H9 (cell line): ENCODE data around the gene CCDC157. TPM values are rescaled to one million over a fixed set of nuclear protein-coding genes. Genes with fewer than 3 reads are reported as not detected.

Experiments used
- DNase-seq: peaks from one replicate; pipeline ENCODE4 v3.0.0-alpha.2; 2017
- H2AFZ ChIP-seq: one replicate; pipeline ENCODE4 v1.6.1; 2013; ENCODE audit warnings: mild to moderate bottlenecking, low read length, control low read depth, moderate library complexity
- H2AK5ac ChIP-seq: 2 replicates; pipeline ENCODE4 v1.6.1; 2013; ENCODE audit warnings: low read length, control low read depth, mixed read lengths; ENCODE audit not compliant: insufficient read length
- H2BK120ac ChIP-seq: one replicate; pipeline ENCODE4 v1.6.1; 2013; ENCODE audit warnings: low read depth, mild to moderate bottlenecking, low read length, control low read depth, inconsistent platforms; ENCODE audit not compliant: poor library complexity, severe bottlenecking
- H2BK12ac ChIP-seq: 2 replicates; pipeline ENCODE4 v1.6.1; 2013; ENCODE audit warnings: low read length, control low read depth, mixed read lengths, low read depth; ENCODE audit not compliant: insufficient read length
- H2BK15ac ChIP-seq: 2 replicates; pipeline ENCODE4 v1.6.1; 2013; ENCODE audit warnings: low read depth, low read length, control low read depth
- H2BK20ac ChIP-seq: one replicate; pipeline ENCODE4 v1.6.1; 2013; ENCODE audit warnings: low read depth, mild to moderate bottlenecking, low read length, control low read depth, inconsistent platforms; ENCODE audit not compliant: poor library complexity, severe bottlenecking
- H2BK5ac ChIP-seq: 2 replicates; pipeline ENCODE4 v1.6.1; 2013; ENCODE audit warnings: low read length, control low read depth, mixed read lengths; ENCODE audit not compliant: insufficient read length
- H3K14ac ChIP-seq: 2 replicates; pipeline ENCODE4 v1.6.1; 2013; ENCODE audit warnings: low read length, control low read depth; ENCODE audit not compliant: insufficient read depth
- H3K18ac ChIP-seq: 2 replicates; pipeline ENCODE4 v1.6.1; 2013; ENCODE audit warnings: low read depth, mild to moderate bottlenecking, mixed read lengths, low read length, control low read depth; ENCODE audit not compliant: insufficient read length
- H3K23ac ChIP-seq: 2 replicates; pipeline ENCODE4 v1.6.1; 2013; ENCODE audit warnings: low read length, control low read depth, mixed read lengths, low read depth; ENCODE audit not compliant: insufficient read length
- H3K23me2 ChIP-seq: 2 replicates; pipeline ENCODE4 v1.6.1; 2013; ENCODE audit warnings: low read depth, mild to moderate bottlenecking, mixed read lengths, low read length, control low read depth; ENCODE audit not compliant: insufficient read length, poor library complexity, severe bottlenecking
- H3K27ac ChIP-seq: 2 replicates; pipeline ENCODE4 v1.5.1; 2013; ENCODE audit warnings: low read length, control low read depth, mixed read lengths, low read depth; ENCODE audit not compliant: insufficient read length
- H3K27me3 ChIP-seq: 2 replicates; pipeline ENCODE4 v1.6.1; 2013; ENCODE audit warnings: low read length, control low read depth, inconsistent platforms; ENCODE audit not compliant: insufficient read depth
- H3K4ac ChIP-seq: 2 replicates; pipeline ENCODE4 v1.6.1; 2013; ENCODE audit warnings: low read depth, mild to moderate bottlenecking, control low read depth, inconsistent platforms, low read length, moderate library complexity
- H3K4me1 ChIP-seq: 2 replicates; pipeline ENCODE4 v1.6.1; 2013; ENCODE audit warnings: low read length, control low read depth, inconsistent platforms; ENCODE audit not compliant: insufficient read depth
- H3K4me2 ChIP-seq: 2 replicates; pipeline ENCODE4 v1.6.1; 2013; ENCODE audit warnings: low read length, control low read depth, mixed read lengths; ENCODE audit not compliant: insufficient read length, insufficient read depth
- H3K56ac ChIP-seq: 2 replicates; pipeline ENCODE4 v1.6.1; 2013; ENCODE audit warnings: low read depth, mild to moderate bottlenecking, mixed read lengths, low read length, control low read depth; ENCODE audit not compliant: insufficient read length
- H3K79me1 ChIP-seq: 2 replicates; pipeline ENCODE4 v1.6.1; 2013; ENCODE audit warnings: low read depth, mild to moderate bottlenecking, moderate library complexity, low read length, control low read depth, inconsistent platforms; ENCODE audit not compliant: insufficient read depth, poor library complexity, severe bottlenecking
- H3K79me2 ChIP-seq: 2 replicates; pipeline ENCODE4 v1.6.1; 2013; ENCODE audit warnings: low read length, control low read depth, inconsistent platforms; ENCODE audit not compliant: insufficient read depth
- H3K9ac ChIP-seq: 2 replicates; pipeline ENCODE4 v1.6.1; 2013; ENCODE audit warnings: low read length, control low read depth, mixed read lengths; ENCODE audit not compliant: insufficient read length; ENCODE audit errors: extremely low read depth
- H3K9me3 ChIP-seq: one replicate; pipeline ENCODE4 v1.6.1; 2013; ENCODE audit warnings: low read depth, low read length, inconsistent platforms; ENCODE audit not compliant: control insufficient read depth
- H3T11ph ChIP-seq: one replicate; pipeline ENCODE4 v1.6.1; 2013; ENCODE audit warnings: mild to moderate bottlenecking, low read length, control low read depth, inconsistent platforms
- H4K20me1 ChIP-seq: one replicate; pipeline ENCODE4 v1.6.1; 2013; ENCODE audit not compliant: control insufficient read depth, insufficient read length, insufficient read depth
- H4K5ac ChIP-seq: 2 replicates; pipeline ENCODE4 v1.6.1; 2013; ENCODE audit warnings: low read depth, mild to moderate bottlenecking, mixed read lengths, low read length, control low read depth; ENCODE audit not compliant: insufficient read length
- H4K8ac ChIP-seq: replicated peaks from 2 replicates; pipeline ENCODE4 v1.6.1; 2013; ENCODE audit warnings: low read length, control low read depth, mixed read lengths, low read depth; ENCODE audit not compliant: insufficient read length
- H4K91ac ChIP-seq: 2 replicates; pipeline ENCODE4 v1.6.1; 2013; ENCODE audit warnings: low read depth, mild to moderate bottlenecking, moderate library complexity, mixed read lengths, low read length, control low read depth; ENCODE audit not compliant: insufficient read length
- H3K27ac Mint-ChIP-seq, 3 experiments: 2 replicates in 2 of 3; 3 replicates in 1 of 3; pipeline ENCODE4 v1.8.0; 2020 to 2021; ENCODE audit warnings: mixed read lengths in 3 of 3, mild to moderate bottlenecking in 1 of 3, moderate library complexity in 1 of 3
- H3K27me3 Mint-ChIP-seq: 2 replicates; pipeline ENCODE4 v1.8.0; 2021; ENCODE audit warnings: low read depth, mild to moderate bottlenecking, moderate library complexity, mixed read lengths
- H3K36me3 Mint-ChIP-seq, 3 experiments: 2 replicates in 2 of 3; 3 replicates in 1 of 3; pipeline ENCODE4 v1.8.0; 2020 to 2021; ENCODE audit warnings: low read depth in 3 of 3, mixed read lengths in 3 of 3; ENCODE audit not compliant: insufficient read depth in 1 of 3
- H3K4me1 Mint-ChIP-seq, 2 experiments: 2 replicates each; pipeline ENCODE4 v1.8.0; 2020; ENCODE audit warnings: mixed read lengths in 2 of 2
- H3K4me3 Mint-ChIP-seq, 2 experiments: 2 replicates in 1 of 2; 3 replicates in 1 of 2; pipeline ENCODE4 v1.8.0; 2020 to 2021; ENCODE audit warnings: mild to moderate bottlenecking in 2 of 2, mixed read lengths in 2 of 2, moderate library complexity in 1 of 2
- H3K9me3 Mint-ChIP-seq, 2 experiments: 2 replicates in 1 of 2; 3 replicates in 1 of 2; pipeline ENCODE4 v1.8.0; 2020; ENCODE audit warnings: mild to moderate bottlenecking in 2 of 2, mixed read lengths in 2 of 2, moderate library complexity in 1 of 2
- CTCF ChIP-seq: fragments of 200-600 bp; sonication (generic); conservative IDR thresholded peaks from 3 replicates; pipeline ENCODE4 v1.8.0; 2021; ENCODE audit warnings: antibody characterized with exemption, mild to moderate bottlenecking
- WGBS: extraction: QIAGEN DNeasy Blood & Tissue Kit; methylation state at CpG from one replicate; pipeline ENCODE4 v1.1.7; 2013; ENCODE audit warnings: missing lambda C conversion rate, low lambda C conversion rate, mixed read lengths; ENCODE audit not compliant: insufficient read length; ENCODE audit errors: extremely low coverage; 5-methylcytosine and 5-hydroxymethylcytosine counted together
- total RNA-seq: library from RNA; stranded (reverse); gene quantifications from 2 replicates; pipeline ENCODE4 v1.2.1, GENCODE V29; 2021

Gene CCDC157
- total RNA-seq, 1 experiment from 2014 or later = 4.3 TPM

- no peak overlapping the region for H3K4me2 ChIP-seq
- H3K4me3 Mint-ChIP-seq = peak overlapping the region; percentile 87 to 93
Measured at GRCh38 chr22:30421695-30422480, 65.1 kb downstream of the CCDC157 start.

More at GRCh38 chr22:30421695-30422480, 65.1 kb downstream of the CCDC157 start:
- no peak for TF ChIP-seq CTCF
- DNase-seq = no peak
- no peak overlapping the region for H3K9ac ChIP-seq
- H3K4me1 ChIP-seq = peaks cover 7% of the 10 kb centered on the region; the same call in 1 of the 2 replicates
- H3K4ac ChIP-seq = no peak overlapping the region
- H2BK15ac ChIP-seq = no peak overlapping the region
- H4K8ac ChIP-seq = no peak overlapping the region
- no peak overlapping the region for H3K18ac ChIP-seq
- H3K23me2 ChIP-seq = peaks cover 21% of the 10 kb centered on the region
- no peak overlapping the region for H2AK5ac ChIP-seq
- Mint-ChIP-seq H3K27ac (peak overlapping the region in 2 of 3 experiments; percentile 95 to 96; a peak in 4 of 7 replicates), H3K27me3 (no peaks in the 10 kb centered on the region; the same call in 1 of the 2 replicates), H3K36me3 (peaks cover 2 to 45% (median 37%) of the 10 kb centered on the region in 3 experiments; a peak in 5 of 7 replicates), H3K4me1 (peaks cover 29 to 36% of the 10 kb centered on the region in 2 experiments), H3K9me3 (no peaks in the 10 kb centered on the region)
- H3K27me3 ChIP-seq = no peaks in the 10 kb centered on the region
- no peak overlapping the region for H4K5ac ChIP-seq
- H3K79me2 ChIP-seq = no peaks in the 10 kb centered on the region
- no peak overlapping the region for H2BK20ac ChIP-seq
- H3K23ac ChIP-seq = no peak overlapping the region
- H4K20me1 ChIP-seq = no peaks in the 10 kb centered on the region
- no peak overlapping the region for H2BK12ac ChIP-seq
- no peak overlapping the region for H3K14ac ChIP-seq
- no peak overlapping the region for H2BK120ac ChIP-seq
- no CpG with 5 or more reads among the region's 8 CpGs for WGBS
- no peak overlapping the region for H3K56ac ChIP-seq
- H2AFZ ChIP-seq = no peak overlapping the region
- H3K9me3 ChIP-seq = no peaks in the 10 kb centered on the region
- H3T11ph ChIP-seq = no peak overlapping the region
- no peaks in the 10 kb centered on the region for H3K79me1 ChIP-seq
- H2BK5ac ChIP-seq = no peak overlapping the region
- no peak overlapping the region for H4K91ac ChIP-seq
- H3K27ac ChIP-seq = no peak overlapping the region
